GM12801 (cell line): Measurements from ENCODE around the gene ARHGAP22.

ENCODE experiments used
- CTCF ChIP-seq: IDR thresholded peaks from one replicate; pipeline ENCODE4 v1.5.1; 2011; ENCODE audit warnings: control low read depth; ENCODE audit not compliant: insufficient read length; ENCODE audit errors: extremely low read depth

Gene ARHGAP22

GRCh38 chr10:48614481-48615390 lies 9.9 kb upstream of the ARHGAP22 start:
- TF ChIP-seq CTCF = no peak

GRCh38 chr10:48613016-48613415 lies 8.1 kb upstream of the ARHGAP22 start:
- no peak for TF ChIP-seq CTCF

DNA sequence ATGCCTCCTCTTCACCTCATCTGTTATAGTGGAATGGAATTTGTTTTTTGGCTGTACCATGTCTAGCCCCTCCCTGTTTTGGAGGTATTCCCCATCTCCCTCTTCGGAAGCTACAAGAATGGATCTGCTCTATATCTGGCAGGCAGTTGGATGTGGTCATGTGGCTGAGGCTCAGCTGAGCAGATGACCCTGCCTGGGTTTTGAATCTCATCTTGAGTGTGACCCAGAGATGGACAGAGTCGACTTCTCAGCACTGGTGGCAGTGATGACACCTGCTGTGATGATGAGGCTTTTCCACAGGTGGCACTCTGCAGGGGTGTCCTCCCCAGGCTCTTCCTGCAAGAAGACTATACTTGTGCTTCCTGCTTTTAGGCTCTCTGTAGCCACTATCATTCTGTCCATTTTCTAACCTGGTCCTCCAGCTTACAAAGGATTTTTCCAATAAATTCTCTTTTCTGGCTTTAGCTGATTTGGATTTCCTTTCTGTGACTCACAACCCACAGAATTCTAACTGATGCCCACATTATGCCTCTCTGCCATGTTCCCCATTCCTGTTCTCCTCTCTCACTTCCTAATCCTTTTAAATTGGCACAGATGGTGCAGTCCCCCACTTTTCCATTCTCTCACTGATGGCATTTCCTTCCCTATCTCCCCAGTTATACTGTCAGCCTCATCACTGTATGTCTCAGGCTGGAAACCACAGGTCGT lies 7.5 kb upstream of the ARHGAP22 start:
- no peak for TF ChIP-seq CTCF

DNA sequence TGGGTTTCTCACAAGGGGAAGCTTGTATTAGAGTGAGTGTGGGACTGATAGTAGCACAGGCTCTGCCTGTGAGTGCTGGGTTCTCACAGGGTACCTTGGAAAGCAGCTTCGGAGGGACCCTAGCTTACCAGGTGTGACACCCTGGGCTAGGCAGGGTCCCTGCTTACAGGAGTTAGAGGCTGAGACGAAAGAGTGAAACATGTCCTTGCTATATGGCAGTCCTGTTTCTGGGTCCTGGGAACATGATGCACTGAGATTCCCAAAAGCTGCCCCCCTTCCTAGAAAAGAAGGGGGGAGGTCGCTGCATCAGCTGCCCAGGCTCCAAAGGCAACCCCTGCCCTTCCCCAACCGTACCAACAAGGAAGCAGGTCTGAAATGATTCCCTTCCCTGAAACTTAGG lies 6.3 kb upstream of the ARHGAP22 start:
- no peak for TF ChIP-seq CTCF

DNA sequence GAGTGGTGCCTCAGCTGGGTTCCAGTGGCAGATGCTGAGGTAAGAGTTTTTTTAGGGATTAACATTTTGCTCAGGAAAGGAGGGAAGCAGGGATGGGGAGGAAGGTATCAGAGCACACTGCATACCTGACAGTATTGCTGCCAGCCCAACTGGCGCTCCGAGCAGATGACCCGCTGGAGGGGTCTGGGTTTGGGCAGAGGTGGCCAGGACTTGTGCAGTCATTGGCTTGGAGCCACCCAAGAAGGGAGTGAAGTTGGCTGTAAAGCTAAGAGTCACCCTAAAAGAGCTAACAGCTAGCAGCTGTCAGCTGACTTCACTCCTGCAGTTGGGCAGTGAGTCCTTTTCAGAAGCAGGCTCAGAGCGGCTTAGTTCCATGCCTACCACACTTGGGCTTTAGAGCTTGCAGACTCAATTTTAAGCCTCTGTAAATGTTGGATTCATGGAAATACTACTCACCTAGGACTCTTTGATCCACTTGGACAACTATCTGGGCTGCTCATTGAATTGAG lies 5.8 kb upstream of the ARHGAP22 start:
- no peak for TF ChIP-seq CTCF

- no peak for TF ChIP-seq CTCF
Measured at GRCh38 chr10:48609899-48610584, 5.2 kb upstream of the ARHGAP22 start.

GRCh38 chr10:48609441-48609840 lies 4.6 kb upstream of the ARHGAP22 start:
- TF ChIP-seq CTCF = no peak
